Suprapubic skin (tissue), 4 donors: ENCODE measurements around the gene IRX4. TPM values are rescaled to one million over a fixed set of nuclear protein-coding genes. Genes with fewer than 3 reads are reported as not detected.

Source experiments
- DNase-seq, 2 donors: peaks; one replicate each; pipeline ENCODE4 v3.0.0-alpha.2; 2019; ENCODE audit warnings: low spot score in 2 of 2
- H3K27ac ChIP-seq: fragments of 200-600 bp; sonication (generic); one replicate; pipeline ENCODE4 v1.5.1; 2019
- H3K27me3 ChIP-seq: fragments of 200-600 bp; sonication (generic); one replicate; pipeline ENCODE4 v1.5.1; 2019
- H3K36me3 ChIP-seq: fragments of 200-600 bp; sonication (generic); one replicate; pipeline ENCODE4 v1.5.1; 2019
- H3K4me1 ChIP-seq: fragments of 200-600 bp; sonication (generic); one replicate; pipeline ENCODE4 v1.5.1; 2019
- H3K4me3 ChIP-seq: fragments of 200-600 bp; sonication (generic); one replicate; pipeline ENCODE4 v1.5.1; 2019; ENCODE audit warnings: mild to moderate bottlenecking
- H3K9me3 ChIP-seq: fragments of 200-600 bp; sonication (generic); one replicate; pipeline ENCODE4 v1.5.1; 2019
- EP300 ChIP-seq: sonication (generic); formaldehyde crosslinking; IDR thresholded peaks from one replicate; pipeline ENCODE4 v1.6.1; 2017; ENCODE audit warnings: antibody characterized with exemption
- POLR2A ChIP-seq, 2 donors: fragments of 450-650 bp; IDR thresholded peaks; one replicate each; pipeline ENCODE4 v1.6.1; 2017; ENCODE audit warnings: antibody characterized with exemption in 2 of 2, mild to moderate bottlenecking in 2 of 2, moderate library complexity in 2 of 2
- POLR2AphosphoS5 ChIP-seq, 3 donors: sonication (generic); formaldehyde crosslinking; IDR thresholded peaks; one replicate each; pipeline ENCODE4 v1.6.1; 2017; ENCODE audit warnings: antibody characterized with exemption in 3 of 3
- WGBS: methylation state at CpG from one replicate; pipeline ENCODE4 v1.1.5; 2018; 5-methylcytosine and 5-hydroxymethylcytosine counted together
- total RNA-seq, 4 donors: library from RNA; depleted of rRNA; stranded (reverse); fragments of >200 nt; gene quantifications; one replicate each; pipeline ENCODE4 v1.1.0, GENCODE V29; 2016
- TF ChIP-seq, protein P1 (sequence below), 2 donors: fragments of 200-600 bp in 1 of 2; fragments of 450-650 bp in 1 of 2; sonication (generic) in 1 of 2; IDR thresholded peaks; one replicate each; pipeline ENCODE4 v1.5.1; 2016 to 2019; ENCODE audit warnings: antibody characterized with exemption in 2 of 2, mild to moderate bottlenecking in 1 of 2, moderate library complexity in 1 of 2

IRX4 gene
- total RNA-seq, 4 donors from 2014 or later = 20.3 to 45.9 (median 33.5) TPM

DNA sequence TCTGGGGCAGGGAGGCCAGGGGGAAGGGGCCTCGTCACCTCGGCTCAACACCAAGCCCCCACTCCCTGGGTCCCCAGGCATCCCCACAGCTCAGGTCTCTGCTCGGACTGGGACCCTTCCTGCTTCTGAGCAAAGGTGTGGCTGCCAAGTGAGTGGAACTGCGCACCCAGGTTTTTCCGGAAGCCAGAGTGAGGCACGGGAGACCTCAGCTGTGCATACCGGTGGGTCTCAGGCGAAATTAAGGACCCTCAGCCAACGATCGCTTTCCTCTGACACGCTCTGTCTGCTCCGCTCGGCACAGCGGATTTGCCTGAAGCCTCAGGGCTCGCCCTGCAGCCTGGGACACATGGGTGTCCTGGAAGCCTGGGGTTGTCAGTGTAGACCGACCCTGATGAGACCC is 41.0 kb upstream of the IRX4 start:
- Histone ChIP-seq H3K9me3 (no peaks in the 10 kb centered on the region), H3K4me1 (no peaks in the 10 kb centered on the region), H3K27ac (no peak overlapping the region), H3K36me3 (no peaks in the 10 kb centered on the region), H3K4me3 (no peak overlapping the region), H3K27me3 (peaks cover 39% of the 10 kb centered on the region)
- WGBS = 78% methylated on average over 16 of the region's 16 CpGs
- DNase-seq = peak in 1 of 2 donors; percentile 41
- TF ChIP-seq, protein P1, sequence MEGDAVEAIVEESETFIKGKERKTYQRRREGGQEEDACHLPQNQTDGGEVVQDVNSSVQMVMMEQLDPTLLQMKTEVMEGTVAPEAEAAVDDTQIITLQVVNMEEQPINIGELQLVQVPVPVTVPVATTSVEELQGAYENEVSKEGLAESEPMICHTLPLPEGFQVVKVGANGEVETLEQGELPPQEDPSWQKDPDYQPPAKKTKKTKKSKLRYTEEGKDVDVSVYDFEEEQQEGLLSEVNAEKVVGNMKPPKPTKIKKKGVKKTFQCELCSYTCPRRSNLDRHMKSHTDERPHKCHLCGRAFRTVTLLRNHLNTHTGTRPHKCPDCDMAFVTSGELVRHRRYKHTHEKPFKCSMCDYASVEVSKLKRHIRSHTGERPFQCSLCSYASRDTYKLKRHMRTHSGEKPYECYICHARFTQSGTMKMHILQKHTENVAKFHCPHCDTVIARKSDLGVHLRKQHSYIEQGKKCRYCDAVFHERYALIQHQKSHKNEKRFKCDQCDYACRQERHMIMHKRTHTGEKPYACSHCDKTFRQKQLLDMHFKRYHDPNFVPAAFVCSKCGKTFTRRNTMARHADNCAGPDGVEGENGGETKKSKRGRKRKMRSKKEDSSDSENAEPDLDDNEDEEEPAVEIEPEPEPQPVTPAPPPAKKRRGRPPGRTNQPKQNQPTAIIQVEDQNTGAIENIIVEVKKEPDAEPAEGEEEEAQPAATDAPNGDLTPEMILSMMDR (IDR thresholded peaks at IDR 0.05) = no peak
- TF ChIP-seq POLR2A (IDR thresholded peaks at IDR 0.05) = no peak
- TF ChIP-seq POLR2AphosphoS5 (IDR thresholded peaks at IDR 0.05) = no peak
- no peak for TF ChIP-seq EP300

DNA sequence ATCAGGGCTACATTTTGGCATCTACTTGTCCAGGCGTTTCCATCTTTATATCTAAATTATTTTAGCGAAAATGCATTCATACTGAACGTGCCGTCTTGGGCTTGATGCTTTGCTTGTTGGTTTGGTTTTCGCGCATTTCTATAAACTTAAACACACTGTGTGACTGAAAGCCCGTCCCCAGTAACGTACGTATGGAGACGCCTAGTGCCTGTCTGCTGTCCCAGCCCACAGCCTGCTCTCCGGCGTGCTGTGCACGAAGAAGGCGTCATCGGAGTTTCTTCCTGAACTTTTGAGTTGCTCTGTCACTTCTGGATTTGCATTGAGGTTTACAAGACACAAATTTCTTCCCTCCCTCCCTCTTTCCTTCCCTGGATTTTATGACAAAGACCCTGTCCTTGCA is 40.6 kb upstream of the IRX4 start:
- Histone ChIP-seq H3K9me3 (no peaks in the 10 kb centered on the region), H3K36me3 (no peaks in the 10 kb centered on the region), H3K27ac (no peak overlapping the region), H3K4me3 (no peak overlapping the region), H3K27me3 (peaks cover 43% of the 10 kb centered on the region), H3K4me1 (no peaks in the 10 kb centered on the region)
- TF ChIP-seq EP300 = no peak
- TF ChIP-seq, protein P1 (IDR thresholded peaks at IDR 0.05) = no peak
- no peak for TF ChIP-seq POLR2A (IDR thresholded peaks at IDR 0.05)
- no peak for TF ChIP-seq POLR2AphosphoS5 (IDR thresholded peaks at IDR 0.05)
- WGBS = 92% methylated on average over 15 of the region's 15 CpGs
- DNase-seq = peak in 1 of 2 donors; percentile 21

DNA sequence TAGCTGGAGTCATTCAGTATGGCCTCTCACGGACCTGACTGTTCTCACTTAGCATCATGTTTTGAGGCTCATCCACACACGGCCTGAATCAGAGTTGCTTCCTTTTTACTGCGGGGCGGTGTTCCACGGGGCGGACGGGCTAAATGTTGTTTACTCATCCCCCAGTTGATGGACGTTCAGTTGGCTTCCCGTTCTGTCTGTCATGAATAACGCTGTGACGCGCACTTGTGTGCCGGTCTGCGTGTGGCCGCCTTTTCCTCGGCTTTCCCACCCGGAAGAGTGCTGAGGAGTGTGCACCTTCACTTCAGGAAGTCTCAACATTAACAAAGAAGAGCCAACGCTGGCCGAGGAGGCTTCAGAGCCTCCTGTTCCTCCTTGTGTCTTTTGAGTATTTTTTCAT is 39.0 kb upstream of the IRX4 start:
- Histone ChIP-seq H3K27me3 (peaks cover 34% of the 10 kb centered on the region), H3K4me1 (no peaks in the 10 kb centered on the region)
- 88% methylated on average over 19 of the region's 19 CpGs for WGBS

DNA sequence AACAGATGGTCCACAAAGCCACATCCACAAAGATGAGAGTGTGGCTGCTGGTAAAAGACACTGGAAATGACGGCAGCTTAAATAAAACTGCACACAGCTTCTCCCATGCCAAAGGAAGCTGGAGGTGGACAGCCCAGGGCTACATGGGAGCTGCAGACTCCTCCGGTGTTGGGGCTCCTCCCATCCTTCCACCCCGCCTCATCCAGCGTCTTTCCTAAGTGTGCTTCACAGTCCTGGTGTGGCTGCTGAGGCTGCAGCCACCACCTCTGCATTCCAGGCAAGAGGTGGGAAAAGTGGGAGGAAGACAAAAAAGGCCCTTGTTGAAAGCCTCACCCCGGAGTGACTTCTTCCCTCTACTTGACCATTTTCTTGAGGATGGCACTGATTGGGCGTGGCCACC is 37.0 kb upstream of the IRX4 start:
- peak in 1 of 2 donors; percentile 40 for DNase-seq
- Histone ChIP-seq H3K4me3 (no peak overlapping the region), H3K27ac (no peak overlapping the region), H3K36me3 (no peaks in the 10 kb centered on the region), H3K9me3 (no peaks in the 10 kb centered on the region), H3K27me3 (peaks cover 22% of the 10 kb centered on the region), H3K4me1 (no peaks in the 10 kb centered on the region)
- TF ChIP-seq, protein P1 (IDR thresholded peaks at IDR 0.05) = no peak
- TF ChIP-seq POLR2A (IDR thresholded peaks at IDR 0.05) (no peak), POLR2AphosphoS5 (IDR thresholded peaks at IDR 0.05) (no peak), EP300 (no peak)
- 82% methylated on average over 6 of the region's 6 CpGs for WGBS

More for the DNA sequence above, 39.0 kb upstream of the IRX4 start:
- H3K9me3 ChIP-seq = no peaks in the 10 kb centered on the region
- peak in 1 of 2 donors; percentile 32 for DNase-seq
- no peak overlapping the region for H3K27ac ChIP-seq
- TF ChIP-seq EP300 = no peak
- H3K4me3 ChIP-seq = no peak overlapping the region
- H3K36me3 ChIP-seq = no peaks in the 10 kb centered on the region

DNA sequence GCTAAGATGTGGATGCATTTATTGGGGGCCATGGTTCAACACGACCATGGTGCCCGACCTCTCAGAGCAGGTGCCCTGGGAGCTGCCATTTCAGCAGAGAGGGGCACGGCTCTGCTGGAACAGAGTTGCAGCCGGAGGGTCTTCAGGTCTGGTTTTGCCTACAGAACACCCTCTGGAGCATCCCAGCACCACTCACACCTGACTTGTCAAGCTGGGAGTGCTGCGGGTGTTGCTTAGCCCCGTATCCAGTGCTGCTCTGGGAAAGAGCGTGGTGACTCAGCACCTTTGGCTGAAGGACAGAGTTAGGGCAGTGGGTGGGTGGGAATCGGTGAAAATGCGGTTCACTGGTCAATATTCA is 36.5 kb upstream of the IRX4 start:
- DNase-seq = peak in 1 of 2 donors; percentile 56
- no peaks in the 10 kb centered on the region for H3K9me3 ChIP-seq
- TF ChIP-seq, protein P1 (IDR thresholded peaks at IDR 0.05) = no peak
- TF ChIP-seq EP300 = no peak
- no peak for TF ChIP-seq POLR2A (IDR thresholded peaks at IDR 0.05)
- no peak for TF ChIP-seq POLR2AphosphoS5 (IDR thresholded peaks at IDR 0.05)
- H3K27ac ChIP-seq = no peak overlapping the region
- H3K4me1 ChIP-seq = no peaks in the 10 kb centered on the region
- H3K27me3 ChIP-seq = peaks cover 22% of the 10 kb centered on the region
- WGBS = 90% methylated on average over 9 of the region's 9 CpGs
- no peak overlapping the region for H3K4me3 ChIP-seq
- H3K36me3 ChIP-seq = no peaks in the 10 kb centered on the region
